Esophagus muscularis mucosa (tissue), 4 donors: ENCODE results near the gene NHLH2.

ENCODE experiments used
- EP300 ChIP-seq: sonication (generic); formaldehyde crosslinking; IDR thresholded peaks from one replicate; pipeline ENCODE4 v1.6.1; 2017; ENCODE audit warnings: antibody characterized with exemption
- POLR2AphosphoS5 ChIP-seq, 2 donors: sonication (generic); formaldehyde crosslinking; IDR thresholded peaks; one replicate each; pipeline ENCODE4 v1.6.1; 2017; ENCODE audit warnings: antibody characterized with exemption in 2 of 2
- TF ChIP-seq, protein P1 (sequence below), 3 experiments: fragments of 200-600 bp in 2 of 3; fragments of 450-650 bp in 1 of 3; sonication (generic) in 2 of 3; IDR thresholded peaks; one replicate each; pipeline ENCODE4 v1.5.1; 2017 to 2019; ENCODE audit warnings: antibody characterized with exemption in 3 of 3, mild to moderate bottlenecking in 2 of 3, moderate library complexity in 1 of 3

DNA sequence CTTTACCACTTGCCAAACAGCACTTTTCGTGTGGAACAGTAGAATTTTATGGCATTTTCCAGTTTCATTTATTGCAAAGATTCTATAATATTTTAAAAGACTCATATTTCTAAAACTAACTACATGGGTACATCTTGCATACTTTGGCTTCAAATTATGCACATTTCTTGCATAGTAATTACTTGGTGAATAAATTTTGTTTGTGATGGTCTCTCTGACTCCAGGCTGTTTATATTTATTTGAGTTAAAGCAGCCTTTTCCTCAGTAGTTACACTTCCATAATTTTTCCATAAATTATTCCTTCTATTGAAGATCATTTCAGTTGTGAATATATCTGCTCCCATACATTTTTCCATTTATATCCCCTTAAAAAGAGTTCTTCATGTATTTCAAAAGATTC lies 6.9 kb upstream of the NHLH2 start:
- TF ChIP-seq, protein P1, sequence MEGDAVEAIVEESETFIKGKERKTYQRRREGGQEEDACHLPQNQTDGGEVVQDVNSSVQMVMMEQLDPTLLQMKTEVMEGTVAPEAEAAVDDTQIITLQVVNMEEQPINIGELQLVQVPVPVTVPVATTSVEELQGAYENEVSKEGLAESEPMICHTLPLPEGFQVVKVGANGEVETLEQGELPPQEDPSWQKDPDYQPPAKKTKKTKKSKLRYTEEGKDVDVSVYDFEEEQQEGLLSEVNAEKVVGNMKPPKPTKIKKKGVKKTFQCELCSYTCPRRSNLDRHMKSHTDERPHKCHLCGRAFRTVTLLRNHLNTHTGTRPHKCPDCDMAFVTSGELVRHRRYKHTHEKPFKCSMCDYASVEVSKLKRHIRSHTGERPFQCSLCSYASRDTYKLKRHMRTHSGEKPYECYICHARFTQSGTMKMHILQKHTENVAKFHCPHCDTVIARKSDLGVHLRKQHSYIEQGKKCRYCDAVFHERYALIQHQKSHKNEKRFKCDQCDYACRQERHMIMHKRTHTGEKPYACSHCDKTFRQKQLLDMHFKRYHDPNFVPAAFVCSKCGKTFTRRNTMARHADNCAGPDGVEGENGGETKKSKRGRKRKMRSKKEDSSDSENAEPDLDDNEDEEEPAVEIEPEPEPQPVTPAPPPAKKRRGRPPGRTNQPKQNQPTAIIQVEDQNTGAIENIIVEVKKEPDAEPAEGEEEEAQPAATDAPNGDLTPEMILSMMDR (IDR thresholded peaks at IDR 0.05), result no peak
- TF ChIP-seq EP300, result no peak
- TF ChIP-seq POLR2AphosphoS5 (IDR thresholded peaks at IDR 0.05), result no peak
